Endothelial cell of hepatic sinusoid (primary cell): Measurements from ENCODE around the gene ADM2.

Experiments
- in situ Hi-C: cut with HindIII; loops from 2 replicates; pipeline ENCODE4 v1.10.0; 2017; ENCODE audit warnings: low sequenced_read_pairs

Gene ADM2

GRCh38 chr22:50465066-50465930 is 16.0 kb upstream of the ADM2 start:
- in situ Hi-C loops: no loop called here

GRCh38 chr22:50467341-50467740 is 14.0 kb upstream of the ADM2 start:
- in situ Hi-C loops: no loop called here

- in situ Hi-C loops: no loop called here
Measured at GRCh38 chr22:50467773-50468440, 13.4 kb upstream of the ADM2 start.

- in situ Hi-C loops: no loop called here
Measured at GRCh38 chr22:50468626-50469025, 12.7 kb upstream of the ADM2 start.

- in situ Hi-C loops: no loop called here
Measured at GRCh38 chr22:50469377-50470305, 11.7 kb upstream of the ADM2 start.

GRCh38 chr22:50470491-50470890 is 10.9 kb upstream of the ADM2 start:
- in situ Hi-C loops: no loop called here

- in situ Hi-C loops: no loop called here
Measured at GRCh38 chr22:50471197-50471847, 10.0 kb upstream of the ADM2 start.

GRCh38 chr22:50471962-50472361 is 9.4 kb upstream of the ADM2 start:
- in situ Hi-C loops: no loop called here

- in situ Hi-C loops: no loop called here
Measured at GRCh38 chr22:50473088-50473487, 8.3 kb upstream of the ADM2 start.

- in situ Hi-C loops: no loop called here
Measured at GRCh38 chr22:50473855-50474671, 7.3 kb upstream of the ADM2 start.

- in situ Hi-C loops: no loop called here
Measured at GRCh38 chr22:50474710-50475651, 6.4 kb upstream of the ADM2 start, which contains the start of gene SBF1. Gene SBF1 (minus strand): TSS chr22:50475035. CDS start chr22:50474840, 195 bp downstream.

- in situ Hi-C loops: no loop called here
Measured at GRCh38 chr22:50475652-50476002, 5.7 kb upstream of the ADM2 start.

- in situ Hi-C loops: no loop called here
Measured at GRCh38 chr22:50476868-50477267, 4.5 kb upstream of the ADM2 start.

- in situ Hi-C loops: no loop called here
Measured at GRCh38 chr22:50477923-50478322, 3.4 kb upstream of the ADM2 start.

- in situ Hi-C loops: no loop called here
Measured at GRCh38 chr22:50479721-50480120, 1.6 kb upstream of the ADM2 start.

- in situ Hi-C loops: no loop called here
Measured at GRCh38 chr22:50481045-50481439, 301 bp upstream of the ADM2 start.

GRCh38 chr22:50482107-50483074 is 1.0 kb downstream of the ADM2 start:
- in situ Hi-C loops: no loop called here

- in situ Hi-C loops: no loop called here
Measured at GRCh38 chr22:50483106-50483505, 1.8 kb downstream of the ADM2 start.
